ENCODE measurements around the gene VAV2. TPM values are rescaled to one million over a fixed set of nuclear protein-coding genes. Genes with fewer than 3 reads are reported as not detected.

VAV2 gene
- total and polyA plus RNA-seq, 2 donors: 5.4 to 9.8 TPM

GRCh38 chr9:133824106-133824801 lies 167.9 kb downstream of the VAV2 start:
- Histone ChIP-seq H3K27ac (ENCODE audit: low read depth in 1 of 2, low read length in 1 of 2) (no peak overlapping the region), H3K9me3 (ENCODE audit: control insufficient read depth in 2 of 2, insufficient read depth in 1 of 2, low read length in 1 of 2) (peaks cover 0 to 1% of the 10 kb centered on the region in 2 donors), H3K27me3 (ENCODE audit: control insufficient read depth in 2 of 2, insufficient read depth in 1 of 2, low read length in 1 of 2) (no peaks in the 10 kb centered on the region), H3K36me3 (ENCODE audit: control insufficient read depth in 2 of 2, insufficient read depth in 2 of 2, low read length in 1 of 2) (no peaks in the 10 kb centered on the region), H3K4me3 (ENCODE audit: low read length in 2 of 2) (no peak overlapping the region), H3K4me1 (ENCODE audit: control insufficient read depth in 2 of 2, insufficient read depth in 2 of 2, low read length in 2 of 2) (no peaks in the 10 kb centered on the region)
- WGBS: 82% methylated on average over 14 of the region's 14 CpGs
- no peak for DNase-seq (ENCODE audit: low read depth in 6 of 9, low spot score in 9 of 9)

- no peak for DNase-seq (ENCODE audit: low read depth in 6 of 9, low spot score in 9 of 9)
- H3K27ac ChIP-seq (ENCODE audit: low read depth in 1 of 2, low read length in 1 of 2): no peak overlapping the region
- H3K27me3 ChIP-seq (ENCODE audit: control insufficient read depth in 2 of 2, insufficient read depth in 1 of 2, low read length in 1 of 2): no peaks in the 10 kb centered on the region
- 86% methylated on average over 29 of the region's 29 CpGs for WGBS
- no peaks in the 10 kb centered on the region for H3K4me1 ChIP-seq (ENCODE audit: control insufficient read depth in 2 of 2, insufficient read depth in 2 of 2, low read length in 2 of 2)
- H3K4me3 ChIP-seq (ENCODE audit: low read length in 2 of 2): no peak overlapping the region
- no peaks in the 10 kb centered on the region for H3K36me3 ChIP-seq (ENCODE audit: control insufficient read depth in 2 of 2, insufficient read depth in 2 of 2, low read length in 1 of 2)
- H3K9me3 ChIP-seq (ENCODE audit: control insufficient read depth in 2 of 2, insufficient read depth in 1 of 2, low read length in 1 of 2): peaks cover 0 to 1% of the 10 kb centered on the region in 2 donors
Observed at GRCh38 chr9:133823189-133824105, 168.7 kb downstream of the VAV2 start.

GRCh38 chr9:133822430-133823065 lies 169.6 kb downstream of the VAV2 start:
- peaks cover 0 to 1% of the 10 kb centered on the region in 2 donors for H3K9me3 ChIP-seq (ENCODE audit: control insufficient read depth in 2 of 2, insufficient read depth in 1 of 2, low read length in 1 of 2)
- no peak overlapping the region for H3K4me3 ChIP-seq (ENCODE audit: low read length in 2 of 2)
- no peaks in the 10 kb centered on the region for H3K36me3 ChIP-seq (ENCODE audit: control insufficient read depth in 2 of 2, insufficient read depth in 2 of 2, low read length in 1 of 2)
- WGBS: 90% methylated on average over 16 of the region's 16 CpGs
- no peak for DNase-seq (ENCODE audit: low read depth in 6 of 9, low spot score in 9 of 9)
- H3K27me3 ChIP-seq (ENCODE audit: control insufficient read depth in 2 of 2, insufficient read depth in 1 of 2, low read length in 1 of 2): no peaks in the 10 kb centered on the region
- no peak overlapping the region for H3K27ac ChIP-seq (ENCODE audit: low read depth in 1 of 2, low read length in 1 of 2)
- no peaks in the 10 kb centered on the region for H3K4me1 ChIP-seq (ENCODE audit: control insufficient read depth in 2 of 2, insufficient read depth in 2 of 2, low read length in 2 of 2)

- no peak for DNase-seq (ENCODE audit: low read depth in 6 of 9, low spot score in 9 of 9)
- H3K27ac ChIP-seq (ENCODE audit: low read depth in 1 of 2, low read length in 1 of 2): no peak overlapping the region
- no peaks in the 10 kb centered on the region for H3K27me3 ChIP-seq (ENCODE audit: control insufficient read depth in 2 of 2, insufficient read depth in 1 of 2, low read length in 1 of 2)
- H3K36me3 ChIP-seq (ENCODE audit: control insufficient read depth in 2 of 2, insufficient read depth in 2 of 2, low read length in 1 of 2): no peaks in the 10 kb centered on the region
- peaks cover 0 to 1% of the 10 kb centered on the region in 2 donors for H3K9me3 ChIP-seq (ENCODE audit: control insufficient read depth in 2 of 2, insufficient read depth in 1 of 2, low read length in 1 of 2)
- 93% methylated on average over 26 of the region's 26 CpGs for WGBS
- no peak overlapping the region for H3K4me3 ChIP-seq (ENCODE audit: low read length in 2 of 2)
- H3K4me1 ChIP-seq (ENCODE audit: control insufficient read depth in 2 of 2, insufficient read depth in 2 of 2, low read length in 2 of 2): no peaks in the 10 kb centered on the region
Observed at GRCh38 chr9:133821601-133822429, 170.3 kb downstream of the VAV2 start.

- H3K9me3 ChIP-seq (ENCODE audit: control insufficient read depth in 2 of 2, insufficient read depth in 1 of 2, low read length in 1 of 2): peaks cover 0 to 1% of the 10 kb centered on the region in 2 donors
- H3K4me3 ChIP-seq (ENCODE audit: low read length in 2 of 2): no peak overlapping the region
- no peaks in the 10 kb centered on the region for H3K36me3 ChIP-seq (ENCODE audit: control insufficient read depth in 2 of 2, insufficient read depth in 2 of 2, low read length in 1 of 2)
- no peak for DNase-seq (ENCODE audit: low read depth in 6 of 9, low spot score in 9 of 9)
- no peaks in the 10 kb centered on the region for H3K27me3 ChIP-seq (ENCODE audit: control insufficient read depth in 2 of 2, insufficient read depth in 1 of 2, low read length in 1 of 2)
- no peaks in the 10 kb centered on the region for H3K4me1 ChIP-seq (ENCODE audit: control insufficient read depth in 2 of 2, insufficient read depth in 2 of 2, low read length in 2 of 2)
- H3K27ac ChIP-seq (ENCODE audit: low read depth in 1 of 2, low read length in 1 of 2): no peak overlapping the region
- 93% methylated on average over 5 of the region's 5 CpGs for WGBS
Observed at GRCh38 chr9:133819923-133820322, 172.2 kb downstream of the VAV2 start.

- 80% methylated on average over 3 of the region's 3 CpGs for WGBS
- Histone ChIP-seq H3K36me3 (ENCODE audit: control insufficient read depth in 2 of 2, insufficient read depth in 2 of 2, low read length in 1 of 2) (no peaks in the 10 kb centered on the region), H3K27me3 (ENCODE audit: control insufficient read depth in 2 of 2, insufficient read depth in 1 of 2, low read length in 1 of 2) (no peaks in the 10 kb centered on the region), H3K9me3 (ENCODE audit: control insufficient read depth in 2 of 2, insufficient read depth in 1 of 2, low read length in 1 of 2) (no peaks in the 10 kb centered on the region), H3K27ac (ENCODE audit: low read depth in 1 of 2, low read length in 1 of 2) (no peak overlapping the region), H3K4me3 (ENCODE audit: low read length in 2 of 2) (no peak overlapping the region), H3K4me1 (ENCODE audit: control insufficient read depth in 2 of 2, insufficient read depth in 2 of 2, low read length in 2 of 2) (no peaks in the 10 kb centered on the region)
- DNase-seq (ENCODE audit: low read depth in 6 of 9, low spot score in 9 of 9): no peak
Observed at GRCh38 chr9:133818444-133818843, 173.7 kb downstream of the VAV2 start.

GRCh38 chr9:133815781-133816180 lies 176.3 kb downstream of the VAV2 start:
- Histone ChIP-seq H3K27ac (ENCODE audit: low read depth in 1 of 2, low read length in 1 of 2) (no peak overlapping the region), H3K4me3 (ENCODE audit: low read length in 2 of 2) (no peak overlapping the region), H3K27me3 (ENCODE audit: control insufficient read depth in 2 of 2, insufficient read depth in 1 of 2, low read length in 1 of 2) (no peaks in the 10 kb centered on the region), H3K4me1 (ENCODE audit: control insufficient read depth in 2 of 2, insufficient read depth in 2 of 2, low read length in 2 of 2) (no peaks in the 10 kb centered on the region), H3K36me3 (ENCODE audit: control insufficient read depth in 2 of 2, insufficient read depth in 2 of 2, low read length in 1 of 2) (no peaks in the 10 kb centered on the region), H3K9me3 (ENCODE audit: control insufficient read depth in 2 of 2, insufficient read depth in 1 of 2, low read length in 1 of 2) (no peaks in the 10 kb centered on the region)
- DNase-seq (ENCODE audit: low read depth in 6 of 9, low spot score in 9 of 9): no peak
- WGBS: 55% methylated on average over 9 of the region's 9 CpGs

- 91% methylated on average over 25 of the region's 25 CpGs for WGBS
- no peak for DNase-seq (ENCODE audit: low read depth in 6 of 9, low spot score in 9 of 9)
- Histone ChIP-seq H3K4me3 (ENCODE audit: low read length in 2 of 2) (no peak overlapping the region), H3K27me3 (ENCODE audit: control insufficient read depth in 2 of 2, insufficient read depth in 1 of 2, low read length in 1 of 2) (no peaks in the 10 kb centered on the region), H3K9me3 (ENCODE audit: control insufficient read depth in 2 of 2, insufficient read depth in 1 of 2, low read length in 1 of 2) (no peaks in the 10 kb centered on the region), H3K36me3 (ENCODE audit: control insufficient read depth in 2 of 2, insufficient read depth in 2 of 2, low read length in 1 of 2) (no peaks in the 10 kb centered on the region), H3K27ac (ENCODE audit: low read depth in 1 of 2, low read length in 1 of 2) (no peak overlapping the region), H3K4me1 (ENCODE audit: control insufficient read depth in 2 of 2, insufficient read depth in 2 of 2, low read length in 2 of 2) (no peaks in the 10 kb centered on the region)
Observed at GRCh38 chr9:133814586-133815208, 177.4 kb downstream of the VAV2 start.
